ENCODE measurements around the gene MYO1C.

DNA sequence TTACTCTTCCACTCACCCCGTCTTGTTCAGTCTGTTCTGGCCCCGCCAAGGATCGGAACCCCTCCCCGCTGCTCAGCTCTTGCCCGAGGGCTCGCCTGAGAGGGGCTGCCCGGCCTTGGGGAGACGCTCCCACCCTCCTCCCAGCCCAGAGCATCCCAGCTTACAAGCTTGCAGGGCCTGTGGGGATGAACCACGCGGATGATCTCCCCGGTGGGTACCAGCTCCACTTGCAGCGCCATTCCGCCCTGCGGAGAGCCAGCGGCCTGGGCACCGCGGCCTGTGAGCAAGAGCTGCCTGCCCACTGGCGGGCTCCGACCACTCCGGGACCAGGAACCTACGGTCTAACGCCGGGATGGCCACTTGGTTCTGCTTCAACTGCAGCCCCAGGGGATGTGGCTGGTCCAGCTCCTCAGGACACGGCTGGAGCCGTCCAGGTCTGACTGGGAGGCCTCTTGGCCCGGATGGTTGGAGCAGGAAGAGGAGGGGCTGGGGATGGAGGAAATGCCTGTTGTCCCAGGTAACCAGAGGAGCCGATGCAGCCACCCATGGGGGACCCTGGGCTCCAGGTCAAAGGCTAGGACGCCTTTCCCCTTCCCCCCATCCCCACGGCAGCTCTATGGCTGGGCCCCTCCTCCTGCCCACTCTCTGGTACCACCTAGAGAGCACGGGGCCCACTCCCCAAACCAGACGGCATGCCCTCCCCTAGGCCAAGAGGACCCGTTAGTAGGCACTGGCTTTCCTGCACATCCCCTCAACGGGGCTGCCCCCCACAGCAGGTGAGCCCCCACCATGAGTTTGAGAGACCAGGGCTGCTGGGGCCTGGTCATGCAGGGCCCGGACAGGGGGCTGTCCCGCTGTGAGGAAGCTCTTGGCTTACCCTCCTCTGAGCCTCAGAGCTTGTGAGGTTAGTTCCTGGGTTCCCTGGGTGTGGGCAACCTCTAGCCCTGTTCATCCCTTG lies at the start of gene MYO1C:
- TF ChIP-seq, protein P1, sequence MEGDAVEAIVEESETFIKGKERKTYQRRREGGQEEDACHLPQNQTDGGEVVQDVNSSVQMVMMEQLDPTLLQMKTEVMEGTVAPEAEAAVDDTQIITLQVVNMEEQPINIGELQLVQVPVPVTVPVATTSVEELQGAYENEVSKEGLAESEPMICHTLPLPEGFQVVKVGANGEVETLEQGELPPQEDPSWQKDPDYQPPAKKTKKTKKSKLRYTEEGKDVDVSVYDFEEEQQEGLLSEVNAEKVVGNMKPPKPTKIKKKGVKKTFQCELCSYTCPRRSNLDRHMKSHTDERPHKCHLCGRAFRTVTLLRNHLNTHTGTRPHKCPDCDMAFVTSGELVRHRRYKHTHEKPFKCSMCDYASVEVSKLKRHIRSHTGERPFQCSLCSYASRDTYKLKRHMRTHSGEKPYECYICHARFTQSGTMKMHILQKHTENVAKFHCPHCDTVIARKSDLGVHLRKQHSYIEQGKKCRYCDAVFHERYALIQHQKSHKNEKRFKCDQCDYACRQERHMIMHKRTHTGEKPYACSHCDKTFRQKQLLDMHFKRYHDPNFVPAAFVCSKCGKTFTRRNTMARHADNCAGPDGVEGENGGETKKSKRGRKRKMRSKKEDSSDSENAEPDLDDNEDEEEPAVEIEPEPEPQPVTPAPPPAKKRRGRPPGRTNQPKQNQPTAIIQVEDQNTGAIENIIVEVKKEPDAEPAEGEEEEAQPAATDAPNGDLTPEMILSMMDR (IDR thresholded peaks at IDR 0.05) = no peak
- TF ChIP-seq POLR2A (IDR thresholded peaks at IDR 0.05) = no peak
